HG03159 (cell line): ENCODE data around the gene TAF15.

Source experiments
- ATAC-seq: cut with Tn5 transposase; IDR thresholded peaks from one replicate; pipeline ENCODE4 v1.9.1; 2021; ENCODE audit warnings: mild to moderate bottlenecking, moderate library complexity; ENCODE audit not compliant: unreplicated experiment

Gene TAF15

DNA sequence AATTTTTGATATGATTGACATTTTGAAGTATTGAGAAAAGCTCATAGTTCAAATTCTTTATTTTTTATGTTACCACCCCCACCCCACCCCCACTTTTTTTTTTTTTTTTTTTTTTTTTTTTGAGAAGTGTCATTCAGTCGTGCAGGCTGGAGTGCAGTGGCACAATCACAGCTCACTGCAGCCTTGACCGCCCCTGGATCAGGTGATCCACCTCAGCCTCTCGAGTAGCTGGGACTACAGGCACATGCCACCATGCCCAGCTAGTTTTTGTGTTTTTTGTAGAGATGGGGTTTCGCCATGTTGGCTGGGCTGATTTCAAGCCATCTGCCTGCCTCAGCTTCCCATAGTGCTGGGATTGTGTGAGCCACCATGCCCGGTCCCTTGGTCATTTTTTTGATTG is 7.4 kb downstream of the TAF15 start:
- ATAC-seq = no peak

DNA sequence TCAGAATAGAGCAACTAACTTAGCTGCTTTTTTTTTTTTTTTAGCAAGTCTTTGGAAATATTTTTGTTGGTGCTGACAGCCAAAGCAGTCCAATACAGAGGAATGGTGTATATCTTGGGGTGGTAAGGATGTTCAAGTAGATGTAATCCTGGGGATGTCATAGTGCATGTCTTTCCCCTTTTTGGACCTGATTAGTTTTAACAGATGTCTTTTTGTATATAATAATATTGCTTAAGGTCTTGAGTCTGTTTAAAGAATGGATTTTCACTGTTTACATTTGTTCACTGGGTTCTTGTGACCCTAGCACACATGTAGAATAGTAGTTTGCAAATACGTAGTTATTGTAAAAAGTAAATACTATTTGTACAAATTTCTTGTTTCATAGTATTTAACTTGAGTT is 7.9 kb downstream of the TAF15 start:
- no peak for ATAC-seq

DNA sequence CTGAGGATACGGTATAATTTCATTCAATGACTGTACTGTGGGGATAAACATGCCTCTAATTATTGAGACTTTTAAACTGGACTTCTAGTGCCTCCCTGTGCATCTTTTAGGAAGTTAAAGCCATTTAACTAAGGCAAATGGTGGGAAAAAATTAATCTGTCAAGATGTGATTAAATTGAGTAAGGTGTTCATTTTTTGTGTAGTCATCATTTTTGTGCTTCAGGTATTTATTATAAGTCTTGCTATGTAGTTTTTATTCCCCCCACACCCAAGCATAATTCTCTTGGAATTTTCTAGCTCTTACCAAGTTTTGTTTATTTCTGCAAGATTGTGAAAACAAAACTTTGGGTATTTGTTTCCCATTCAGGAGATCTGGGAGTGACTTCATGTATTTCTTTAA is 10.2 kb downstream of the TAF15 start:
- no peak for ATAC-seq

DNA sequence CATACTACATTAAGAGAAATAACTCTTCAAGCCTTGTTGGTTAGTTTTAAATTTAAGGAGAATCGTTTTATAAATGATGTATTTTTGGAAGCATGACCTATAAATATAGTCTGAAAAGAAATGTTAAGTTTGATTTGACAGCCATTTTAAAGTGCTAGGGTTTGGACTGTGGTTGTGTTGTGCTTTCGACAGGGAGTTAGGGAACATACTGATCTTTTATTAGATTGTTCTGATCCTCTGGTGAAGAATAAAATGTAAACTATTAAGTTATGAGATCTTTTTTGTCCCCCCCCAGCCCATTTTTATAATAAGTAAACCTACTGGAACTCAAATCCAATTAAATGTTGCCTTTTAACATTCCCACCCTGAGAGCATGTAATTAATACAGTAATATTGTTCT is 12.0 kb downstream of the TAF15 start:
- ATAC-seq = no peak

DNA sequence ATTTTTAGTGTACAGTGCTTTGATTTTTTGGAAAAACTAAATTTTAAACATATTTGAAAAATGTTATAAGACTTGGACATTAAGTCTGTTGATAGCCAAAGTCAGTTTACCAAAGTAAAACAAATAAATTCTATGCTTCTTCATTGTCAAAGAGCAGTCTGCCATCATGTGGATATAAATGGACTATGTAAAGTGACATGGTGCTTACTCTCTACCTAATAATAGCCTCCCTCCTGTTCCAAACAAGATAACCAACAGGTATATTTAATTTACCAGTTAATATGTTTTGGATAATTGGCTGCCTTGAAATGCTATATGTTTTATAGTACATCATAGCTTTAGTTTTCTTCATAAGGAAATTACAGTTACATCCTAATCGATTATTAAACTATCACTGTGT is 15.9 kb downstream of the TAF15 start:
- ATAC-seq = no peak

DNA sequence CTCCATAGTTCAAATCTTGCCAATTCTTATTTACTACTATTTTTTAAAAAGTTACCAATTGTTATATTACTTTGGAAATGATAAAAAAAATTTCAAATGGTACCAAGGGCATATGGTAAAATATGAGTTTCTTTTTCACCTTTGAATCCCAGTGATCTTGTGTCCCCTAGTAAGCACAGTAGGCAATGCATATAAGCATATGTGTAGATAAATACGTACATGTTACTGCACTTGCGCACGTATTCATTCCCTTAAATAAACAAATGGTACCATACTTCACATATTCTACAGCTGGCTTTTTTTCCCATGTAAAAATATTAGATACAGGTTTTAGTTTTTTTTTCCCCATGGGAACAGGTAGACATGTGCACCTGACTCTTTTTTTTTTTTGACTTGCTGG is 31.8 kb downstream of the TAF15 start:
- no peak for ATAC-seq

DNA sequence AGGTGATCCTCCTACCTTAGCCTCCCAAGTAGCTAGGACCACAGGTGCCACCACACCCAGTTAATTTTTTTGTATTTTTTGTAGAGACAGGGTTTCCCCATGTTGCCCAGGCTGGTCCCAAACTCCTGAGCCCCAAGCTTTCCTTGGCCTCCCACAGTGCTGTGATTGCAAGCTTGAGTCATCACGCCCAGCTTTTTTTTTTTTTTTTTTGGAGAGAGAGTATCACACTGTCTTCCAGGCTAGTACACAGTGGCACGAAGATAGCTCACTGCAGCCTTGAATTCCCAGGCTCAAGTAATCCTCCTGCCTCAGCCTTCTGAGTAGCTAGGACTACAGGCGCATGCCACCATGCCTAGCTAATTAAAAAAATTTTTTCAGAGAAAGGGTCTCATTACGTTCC is 32.2 kb downstream of the TAF15 start:
- no peak for ATAC-seq

DNA sequence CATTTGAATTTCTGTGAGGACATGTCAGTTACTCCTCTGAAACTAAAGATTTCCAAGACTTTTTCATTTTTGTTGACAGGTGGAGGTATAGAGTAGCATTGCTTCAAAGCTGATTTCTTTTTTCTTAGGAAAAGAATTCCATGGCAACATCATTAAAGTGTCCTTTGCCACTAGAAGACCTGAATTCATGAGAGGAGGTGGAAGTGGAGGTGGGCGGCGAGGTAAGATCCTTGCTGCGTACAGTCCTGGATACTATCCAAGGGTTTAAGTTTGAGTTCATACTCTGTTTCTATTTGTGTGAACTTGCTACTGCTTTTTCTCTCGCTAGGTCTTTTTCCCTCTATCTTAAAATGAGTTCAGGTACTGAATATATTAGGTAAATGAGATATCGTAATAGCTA is 33.0 kb downstream of the TAF15 start:
- ATAC-seq = no peak

DNA sequence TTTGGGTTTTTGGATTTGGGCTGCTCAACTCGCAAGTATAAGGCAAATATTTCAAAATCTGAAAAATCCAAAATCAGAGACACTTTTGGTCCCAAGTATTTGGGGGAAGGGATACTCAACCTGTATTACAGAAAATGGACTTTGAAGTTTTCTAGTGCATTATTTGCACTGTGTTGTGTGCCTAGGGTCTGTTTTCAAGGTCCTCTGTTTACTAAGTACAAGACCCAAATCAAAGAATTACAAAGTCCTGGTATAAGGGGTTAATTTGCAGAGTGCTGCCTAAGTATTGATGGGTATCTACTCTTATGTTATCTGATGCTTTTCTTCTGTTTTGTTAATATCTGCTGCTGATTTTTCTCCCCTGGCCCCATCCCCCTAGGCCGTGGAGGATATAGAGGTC is 34.4 kb downstream of the TAF15 start:
- no peak for ATAC-seq

DNA sequence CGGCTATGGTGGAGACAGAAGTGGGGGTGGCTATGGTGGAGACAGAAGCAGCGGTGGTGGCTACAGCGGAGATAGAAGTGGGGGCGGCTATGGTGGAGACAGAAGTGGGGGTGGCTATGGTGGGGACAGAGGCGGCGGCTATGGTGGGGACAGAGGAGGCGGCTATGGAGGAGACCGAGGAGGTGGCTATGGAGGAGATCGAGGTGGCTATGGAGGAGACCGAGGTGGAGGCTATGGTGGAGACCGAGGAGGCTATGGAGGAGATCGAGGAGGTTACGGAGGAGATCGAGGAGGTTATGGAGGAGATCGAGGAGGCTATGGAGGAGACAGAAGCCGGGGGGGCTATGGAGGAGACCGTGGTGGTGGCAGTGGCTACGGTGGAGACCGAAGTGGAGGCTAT is 35.3 kb downstream of the TAF15 start:
- ATAC-seq = no peak

DNA sequence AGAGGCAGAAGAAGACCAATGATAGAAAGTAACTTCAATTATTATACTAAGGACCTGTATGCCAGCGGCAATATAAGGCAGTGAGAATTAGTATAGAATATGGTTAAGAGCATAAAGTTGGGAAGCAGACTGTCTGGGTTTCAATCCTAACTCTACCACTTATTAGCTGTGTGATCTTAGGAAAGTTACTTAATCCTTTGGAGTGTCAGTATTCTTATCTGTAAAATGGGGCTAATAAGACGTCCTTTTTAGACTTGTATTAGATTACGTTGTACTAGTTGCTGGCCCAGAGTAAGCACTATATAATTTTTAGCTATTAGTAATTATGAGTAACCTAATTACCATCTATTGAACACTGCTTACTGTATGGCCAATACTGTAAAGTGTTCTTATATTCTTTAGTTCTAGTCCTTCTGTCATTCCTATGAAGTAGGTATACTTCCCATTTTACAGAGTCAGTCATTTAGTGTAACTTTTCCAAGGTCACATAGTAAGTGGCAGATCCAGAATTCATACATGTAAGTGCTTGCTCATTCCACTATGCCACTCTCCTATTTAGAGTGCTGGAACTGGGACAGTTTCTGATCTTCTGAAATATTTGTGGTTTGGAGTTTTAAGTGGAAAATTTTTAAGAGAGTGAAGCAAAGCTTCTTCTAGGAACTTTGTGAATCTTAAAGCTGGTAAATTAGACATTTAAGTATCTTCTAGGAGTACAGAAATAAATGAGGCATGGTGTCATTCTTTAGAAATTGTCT is 36.9 kb downstream of the TAF15 start:
- ATAC-seq = no peak

DNA sequence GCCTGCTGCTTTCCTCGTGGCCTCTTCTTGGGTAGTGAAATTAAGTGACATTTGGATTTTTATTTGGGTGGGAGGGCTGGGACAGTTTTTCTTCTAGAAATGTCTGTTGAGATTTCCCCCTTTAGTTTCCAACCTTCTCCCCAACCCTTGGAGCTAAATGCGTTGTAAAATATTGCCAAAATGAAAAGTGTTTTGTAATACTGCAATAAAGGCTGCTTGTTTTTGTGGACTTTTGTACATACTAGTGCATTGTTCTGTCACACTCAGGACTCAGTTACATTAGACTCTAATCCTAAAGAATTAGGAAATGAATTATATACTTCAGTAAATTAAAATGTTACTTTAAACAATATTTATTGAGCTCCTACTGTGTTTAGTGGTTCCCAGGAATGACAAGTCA is 37.7 kb downstream of the TAF15 start:
- no peak for ATAC-seq

DNA sequence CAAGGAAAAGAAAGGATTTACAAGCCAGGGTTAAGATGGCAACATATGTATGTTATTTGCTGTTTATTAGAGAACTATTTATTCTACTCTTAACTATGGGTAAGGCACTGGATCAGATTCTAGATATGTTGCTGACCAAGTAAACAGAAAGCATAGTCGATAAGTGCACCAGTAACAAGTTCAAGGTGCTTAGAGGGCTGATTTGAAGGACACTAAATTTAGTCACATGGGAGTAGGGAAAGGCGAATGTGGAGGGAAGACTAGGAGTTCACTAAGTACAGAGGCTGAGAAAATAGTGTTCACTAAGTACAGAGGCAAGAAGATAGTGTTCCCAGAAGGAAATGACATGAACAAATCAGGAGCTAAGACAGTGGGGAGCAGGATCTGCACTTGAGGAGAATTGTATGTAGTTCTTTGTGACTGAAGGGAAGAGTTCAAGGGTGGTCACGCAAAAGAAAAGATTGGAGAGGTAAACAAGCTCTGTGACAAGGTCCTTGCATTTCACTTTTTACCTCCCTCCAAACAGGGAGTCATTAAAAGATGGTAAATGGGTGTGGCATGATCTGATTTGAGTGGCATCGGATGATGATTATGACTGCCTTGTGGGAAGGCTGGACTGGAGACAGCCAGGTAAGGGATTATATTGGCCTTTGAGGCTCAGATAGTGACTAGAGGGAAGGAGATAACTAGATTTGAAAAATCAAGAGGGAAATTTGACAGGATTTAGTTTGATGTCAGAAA is 38.5 kb downstream of the TAF15 start:
- no peak for ATAC-seq

DNA sequence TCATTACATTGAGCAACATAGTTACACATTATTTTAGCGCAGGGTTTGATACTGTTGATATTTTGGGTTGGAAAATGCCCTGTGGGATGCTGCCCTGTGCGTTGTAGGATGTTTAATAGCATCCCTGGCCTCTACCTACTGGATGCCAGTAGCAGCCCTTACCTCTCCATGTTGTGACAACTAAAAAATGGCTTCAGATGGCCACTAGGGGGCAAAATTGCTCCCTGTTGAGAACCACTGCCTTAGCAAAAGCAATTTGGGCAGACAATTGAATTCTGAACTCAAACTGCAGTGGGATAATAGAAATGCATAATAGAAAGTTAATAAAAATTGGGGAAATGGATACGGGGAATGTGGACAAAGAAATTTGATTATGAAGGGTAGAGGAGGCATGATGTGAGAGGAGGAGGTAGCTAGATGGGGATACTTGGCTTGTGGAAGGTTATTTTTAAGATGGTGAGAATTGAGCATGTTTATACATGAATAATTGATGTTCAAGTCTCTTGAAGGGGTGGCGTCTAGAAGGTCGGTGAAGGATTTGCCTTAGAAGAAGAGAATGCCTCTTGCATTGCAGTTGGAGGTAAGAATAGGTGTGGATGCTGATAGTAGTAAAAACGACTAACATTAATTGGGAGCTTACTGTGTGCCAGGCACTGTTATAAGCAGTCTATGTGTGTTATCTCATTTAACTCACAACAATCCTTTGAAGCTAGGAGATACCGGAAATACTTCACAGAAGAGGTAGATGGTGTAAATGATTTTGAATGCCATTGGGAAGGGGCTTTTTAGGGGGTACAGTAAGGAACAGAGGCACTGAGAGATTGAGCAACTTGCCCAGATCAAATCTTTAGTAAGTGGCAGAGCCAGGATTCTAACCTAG is 40.4 kb downstream of the TAF15 start:
- no peak for ATAC-seq

DNA sequence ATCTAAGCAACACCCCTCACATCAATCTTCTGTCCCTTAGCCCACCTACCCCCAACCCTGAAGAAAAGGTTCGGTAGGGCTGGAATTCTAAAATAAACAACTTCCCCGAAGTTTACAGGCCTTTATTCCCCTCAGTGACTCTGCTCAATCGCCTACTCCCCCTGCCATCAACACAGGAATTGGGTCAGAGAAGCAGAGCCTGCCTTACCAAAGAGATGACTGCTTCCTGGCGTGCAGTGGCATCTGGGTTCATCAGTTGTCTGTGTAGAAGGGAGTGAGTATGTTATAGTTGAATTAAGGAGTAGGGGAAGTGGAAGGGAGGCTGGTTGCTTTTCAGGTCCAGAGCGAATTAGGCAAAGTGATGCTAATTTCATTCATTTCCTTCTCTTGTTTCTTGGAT is 46.7 kb downstream of the TAF15 start:
- no peak for ATAC-seq

DNA sequence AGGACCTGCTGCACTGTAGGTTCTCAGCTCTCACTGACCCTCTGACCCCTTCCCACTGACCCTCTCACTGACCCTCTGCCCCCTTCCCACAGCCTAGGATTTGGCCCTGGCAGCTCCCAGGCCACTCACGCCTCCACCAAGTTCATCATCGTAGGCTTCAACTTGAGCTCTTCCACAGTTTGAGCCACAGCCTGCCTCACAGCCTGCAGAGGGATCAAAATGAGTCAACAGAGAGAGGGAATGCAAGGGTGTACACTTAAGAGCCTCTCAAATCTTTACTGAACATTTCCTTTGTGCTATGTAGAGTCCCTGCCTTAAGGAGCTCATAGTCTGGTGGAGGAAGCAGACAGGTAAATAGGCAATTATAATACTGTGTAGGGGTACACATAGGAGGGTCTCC is 47.3 kb downstream of the TAF15 start:
- no peak for ATAC-seq

DNA sequence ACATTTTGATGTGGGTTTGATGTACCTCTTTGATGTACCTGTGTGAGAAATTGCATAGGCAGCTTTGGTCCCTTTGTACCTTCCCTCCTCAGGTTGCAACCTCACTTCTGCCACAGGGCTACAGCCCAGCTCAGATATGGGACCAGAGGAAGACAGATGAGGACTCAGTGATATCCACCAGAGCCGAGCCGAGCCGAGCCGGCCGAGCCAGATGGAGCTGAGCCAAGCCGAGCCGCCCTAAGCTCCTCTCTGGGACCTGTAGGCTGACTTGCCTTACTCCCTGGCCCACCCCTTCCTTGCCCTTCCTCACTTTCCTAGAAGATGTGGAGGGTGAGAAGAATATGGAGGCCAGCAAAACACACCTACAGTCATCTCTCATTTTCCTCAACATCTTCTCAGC is 55.6 kb downstream of the TAF15 start:
- no peak for ATAC-seq

DNA sequence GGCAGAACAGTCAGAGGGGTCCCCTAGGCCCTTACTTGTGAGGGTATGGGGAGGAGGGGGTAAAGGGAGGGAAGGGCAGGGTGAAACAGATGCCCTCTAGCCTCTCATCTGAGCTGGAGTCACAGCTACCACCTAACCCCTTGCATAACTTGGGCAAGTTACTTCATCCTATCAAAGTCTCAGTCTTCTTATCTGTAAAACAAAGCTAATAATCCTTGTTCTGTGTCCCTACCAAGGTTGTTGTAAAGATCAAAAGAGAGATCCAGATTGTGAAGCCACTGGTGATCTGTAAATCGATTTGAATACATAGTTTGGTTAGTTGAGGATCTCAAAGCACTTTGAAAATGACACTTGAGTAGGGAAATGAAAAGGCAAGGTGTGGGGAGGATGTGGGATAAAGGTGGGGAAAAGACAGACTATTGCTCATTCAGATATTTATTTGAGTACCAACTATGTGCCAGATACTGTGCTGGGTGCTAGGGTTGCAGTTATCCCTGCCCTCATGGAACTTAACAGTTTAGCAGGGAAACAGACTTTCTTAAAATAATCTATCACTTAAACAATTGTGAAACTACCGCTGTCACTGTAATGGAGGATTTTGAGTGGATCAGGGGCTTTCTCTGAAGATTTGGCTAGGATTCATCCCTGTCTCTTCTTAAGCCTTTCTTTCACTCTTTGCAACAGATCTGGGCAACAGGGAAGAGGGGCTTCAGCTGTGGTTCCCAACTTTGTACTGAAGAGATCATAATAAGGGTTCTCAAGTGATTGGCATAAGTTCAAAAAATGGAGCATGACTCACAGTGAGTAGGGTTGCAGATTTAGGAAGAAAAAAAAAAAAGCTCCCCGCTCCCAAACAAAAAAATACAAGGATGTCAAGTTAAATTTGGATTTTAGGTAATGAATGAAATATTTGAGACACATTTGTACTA is 56.4 kb downstream of the TAF15 start:
- ATAC-seq = no peak

DNA sequence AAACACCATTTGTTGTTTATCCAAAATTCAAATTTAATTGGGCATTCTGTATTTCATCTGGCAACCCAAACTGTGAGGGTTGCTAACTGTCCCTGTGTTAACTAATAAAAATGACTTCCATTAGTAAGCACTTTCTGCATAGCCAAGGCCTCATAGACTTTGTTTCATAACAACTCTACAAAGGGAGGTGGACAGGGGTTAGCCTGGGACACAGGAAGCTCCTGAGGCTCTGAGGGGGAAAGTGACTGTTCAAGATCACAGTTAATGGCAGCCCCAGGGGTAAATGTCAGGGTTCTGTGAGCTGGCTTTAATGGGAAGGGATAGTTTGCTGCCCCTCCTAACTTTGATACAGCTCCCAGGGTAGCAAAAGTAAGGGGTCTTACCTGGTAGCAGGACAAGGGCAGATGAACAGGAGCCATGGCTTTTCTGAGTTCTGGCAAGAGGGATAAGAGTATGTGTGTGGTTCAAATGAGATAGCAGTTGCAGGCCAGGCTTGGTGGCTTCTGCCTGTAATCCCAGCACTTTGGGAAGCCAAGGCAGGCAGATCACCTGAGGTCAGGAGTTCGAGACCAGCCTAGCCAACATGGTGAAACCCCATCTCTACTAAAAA is 57.2 kb downstream of the TAF15 start:
- no peak for ATAC-seq

DNA sequence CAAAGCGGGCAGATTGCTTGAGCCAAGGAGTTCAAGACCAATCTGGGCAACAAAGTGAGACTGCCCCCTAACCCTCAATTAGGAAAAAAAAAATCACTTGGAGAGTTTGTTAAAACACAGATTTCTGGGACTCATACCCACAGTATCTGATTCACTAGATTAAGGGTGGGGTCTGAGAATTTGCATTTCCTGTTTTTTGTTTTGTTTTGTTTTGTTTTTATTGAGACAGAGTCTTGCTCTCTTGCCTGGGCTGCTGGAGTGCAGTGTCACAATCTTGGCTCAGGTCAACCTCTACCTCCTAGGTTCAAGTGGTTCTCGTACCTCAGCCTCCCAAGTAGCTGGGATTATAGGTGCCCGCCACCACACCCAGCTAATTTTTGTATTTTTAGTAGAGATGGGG is 58.3 kb downstream of the TAF15 start:
- ATAC-seq = no peak
